Upper lobe of left lung (tissue), 6 donors: ENCODE data around the gene PTGR3. TPM values are rescaled to one million over a fixed set of nuclear protein-coding genes. Genes with fewer than 3 reads are reported as not detected.

Experiments used
- ATAC-seq, 2 donors: fragments of 200-7000 bp; cut with Tn5 transposase; one replicate each; pipeline ENCODE4 v1.9.1; 2022; ENCODE audit warnings: mild to moderate bottlenecking in 2 of 2, moderate library complexity in 2 of 2; ENCODE audit not compliant: low FRiP score in 2 of 2
- DNase-seq, 2 donors: peaks; one replicate each; pipeline ENCODE4 v3.0.0-alpha.2; 2019 to 2020
- H3K27ac ChIP-seq, 4 donors: fragments of 200-600 bp; sonication (generic); one replicate each; pipeline ENCODE4 v1.5.1; 2016 to 2019
- H3K27me3 ChIP-seq, 4 donors: fragments of 200-600 bp; sonication (generic); one replicate each; pipeline ENCODE4 v1.5.1; 2017 to 2019
- H3K36me3 ChIP-seq, 4 donors: fragments of 200-600 bp; sonication (generic); one replicate each; pipeline ENCODE4 v1.5.1; 2016 to 2019
- H3K4me1 ChIP-seq, 4 donors: fragments of 200-600 bp; sonication (generic); one replicate each; pipeline ENCODE4 v1.5.1; 2018 to 2019
- H3K4me3 ChIP-seq, 4 donors: fragments of 200-600 bp; sonication (generic); one replicate each; pipeline ENCODE4 v1.5.1; 2017 to 2019; ENCODE audit warnings: mild to moderate bottlenecking in 2 of 4, moderate library complexity in 1 of 4
- H3K9me3 ChIP-seq, 4 donors: fragments of 200-600 bp; sonication (generic); one replicate each; pipeline ENCODE4 v1.5.1; 2018 to 2019
- EP300 ChIP-seq, 4 donors: sonication (generic); formaldehyde crosslinking; IDR thresholded peaks; one replicate each; pipeline ENCODE4 v1.5.1; 2017; ENCODE audit warnings: antibody characterized with exemption in 4 of 4, control low read depth in 2 of 4
- POLR2A ChIP-seq, 4 donors: fragments of 450-650 bp; IDR thresholded peaks; one replicate each; pipeline ENCODE4 v1.5.1; 2016 to 2017; ENCODE audit warnings: antibody characterized with exemption in 4 of 4, mild to moderate bottlenecking in 2 of 4
- POLR2AphosphoS5 ChIP-seq, 2 donors: sonication (generic); formaldehyde crosslinking; IDR thresholded peaks; one replicate each; pipeline ENCODE4 v1.5.1; 2017; ENCODE audit warnings: antibody characterized with exemption in 2 of 2
- WGBS, 2 donors: methylation state at CpG; one replicate each; pipeline ENCODE4 v1.1.5; 2017 to 2018; 5-methylcytosine and 5-hydroxymethylcytosine counted together
- total RNA-seq, 6 donors: library from RNA; depleted of rRNA in 4 of 6; stranded (reverse); fragments of >200 nt in 4 of 6; gene quantifications; one replicate each; pipeline versions ENCODE4 v1.1.0 to v1.2.1, GENCODE V29; 2016 to 2021
- TF ChIP-seq, protein P1 (sequence below), 6 experiments: fragments of 450-650 bp in 4 of 6; fragments of 200-600 bp in 2 of 6; sonication (generic) in 2 of 6; IDR thresholded peaks; one replicate each; pipeline ENCODE4 v1.5.1; 2016 to 2019; ENCODE audit warnings: antibody characterized with exemption in 6 of 6
- donor health status: DM: no; HTN: no; CAD: no; lungs with moderate emphysema.
- donor health status: DM: no; HTN: yes; CAD: no; lungs with severe emphysema.

Gene PTGR3
- total RNA-seq, 6 donors from 2014 or later: 12.2 to 36.8 (median 26.5) TPM

DNA sequence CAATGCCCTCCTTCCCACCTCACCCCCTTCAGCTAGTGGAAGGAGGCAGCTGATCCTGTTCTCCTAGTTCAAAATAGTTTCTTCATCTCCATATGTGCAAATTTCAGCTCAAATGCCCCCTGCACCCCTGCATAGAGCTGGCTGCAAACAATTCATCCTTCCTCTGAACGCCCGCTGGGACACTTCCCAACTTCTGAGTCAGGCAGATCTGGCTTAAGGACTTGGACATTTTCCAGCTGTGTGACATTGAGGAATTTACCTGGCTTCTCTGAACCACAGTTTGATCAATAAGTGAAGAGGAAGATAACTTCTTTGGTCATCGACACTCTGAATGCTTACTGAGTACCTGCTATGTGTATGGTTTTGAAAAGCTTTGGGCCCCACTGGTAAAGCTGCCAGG lies 23.5 kb downstream of the PTGR3 start:
- Histone ChIP-seq H3K4me3 (no peak overlapping the region), H3K27me3 (no peaks in the 10 kb centered on the region), H3K9me3 (no peaks in the 10 kb centered on the region), H3K27ac (no peak overlapping the region), H3K36me3 (no peaks in the 10 kb centered on the region), H3K4me1 (no peaks in the 10 kb centered on the region)
- DNase-seq: no peak
- no peak for ATAC-seq
- WGBS, 2 donors: 77 to 79% methylated on average over 3 of the region's 3 CpGs
- no peak for TF ChIP-seq EP300 (IDR thresholded peaks at IDR 0.05)
- TF ChIP-seq POLR2AphosphoS5 (IDR thresholded peaks at IDR 0.05): no peak

DNA sequence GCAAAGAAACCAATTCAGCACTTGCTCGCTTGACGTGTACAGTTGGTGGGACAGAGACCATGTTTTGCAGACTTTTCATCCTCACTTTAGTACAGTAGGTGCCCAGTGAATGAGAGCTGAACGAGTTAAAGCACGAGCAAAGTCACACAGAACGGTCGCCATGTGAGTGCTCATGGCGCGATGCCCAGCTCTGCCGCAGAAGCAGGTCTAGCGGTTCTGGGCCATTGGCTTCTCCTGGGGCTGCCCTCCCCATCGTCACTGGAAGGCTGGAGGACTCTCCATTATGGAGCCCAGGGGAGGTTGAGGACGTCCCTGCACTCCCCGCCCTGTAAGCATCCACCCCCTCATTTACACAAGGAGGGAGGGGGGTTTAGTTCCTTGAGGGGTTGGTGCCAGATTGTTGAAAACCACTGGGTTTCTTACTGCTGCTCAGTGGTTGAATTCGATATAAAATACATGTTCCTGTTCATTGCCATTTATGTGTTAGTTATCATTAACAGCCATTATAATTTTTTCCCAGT lies 24.9 kb downstream of the PTGR3 start:
- TF ChIP-seq POLR2A (IDR thresholded peaks at IDR 0.05): no peak
- DNase-seq (peak in 1 of 2 donors; percentile 34), ATAC-seq (no peak)
- WGBS, 2 donors: 87 to 89% methylated on average over 12 to 14 of the region's 14 CpGs
- Histone ChIP-seq H3K4me3 (no peak overlapping the region), H3K27me3 (no peaks in the 10 kb centered on the region), H3K4me1 (no peaks in the 10 kb centered on the region), H3K36me3 (no peaks in the 10 kb centered on the region), H3K27ac (no peak overlapping the region), H3K9me3 (no peaks in the 10 kb centered on the region)

DNA sequence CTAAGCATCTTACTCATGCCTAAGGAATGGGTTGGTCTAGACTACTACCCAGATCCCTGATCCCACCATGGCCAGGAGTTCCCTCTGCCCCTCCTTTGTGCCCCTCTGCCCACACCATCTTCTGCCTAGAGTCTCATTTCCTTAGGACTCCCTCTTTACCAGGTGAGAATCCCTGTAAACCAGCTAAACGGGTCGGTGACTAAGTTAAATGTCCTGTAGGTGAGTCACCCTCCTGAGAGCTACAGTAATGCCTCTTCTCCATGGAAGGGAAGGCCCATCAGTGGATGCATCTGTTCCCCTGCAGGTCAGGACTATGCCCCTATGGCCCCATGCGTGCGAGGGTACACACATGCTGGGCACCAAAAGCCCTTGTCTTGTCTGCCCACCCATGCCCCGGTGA lies 25.4 kb downstream of the PTGR3 start:
- no peaks in the 10 kb centered on the region for H3K36me3 ChIP-seq
- H3K9me3 ChIP-seq: no peaks in the 10 kb centered on the region
- ATAC-seq (peak in 1 of 2 donors; percentile 24), DNase-seq (no peak)
- TF ChIP-seq EP300 (IDR thresholded peaks at IDR 0.05) (no peak), POLR2AphosphoS5 (IDR thresholded peaks at IDR 0.05) (no peak), POLR2A (IDR thresholded peaks at IDR 0.05) (no peak)
- TF ChIP-seq, protein P1, sequence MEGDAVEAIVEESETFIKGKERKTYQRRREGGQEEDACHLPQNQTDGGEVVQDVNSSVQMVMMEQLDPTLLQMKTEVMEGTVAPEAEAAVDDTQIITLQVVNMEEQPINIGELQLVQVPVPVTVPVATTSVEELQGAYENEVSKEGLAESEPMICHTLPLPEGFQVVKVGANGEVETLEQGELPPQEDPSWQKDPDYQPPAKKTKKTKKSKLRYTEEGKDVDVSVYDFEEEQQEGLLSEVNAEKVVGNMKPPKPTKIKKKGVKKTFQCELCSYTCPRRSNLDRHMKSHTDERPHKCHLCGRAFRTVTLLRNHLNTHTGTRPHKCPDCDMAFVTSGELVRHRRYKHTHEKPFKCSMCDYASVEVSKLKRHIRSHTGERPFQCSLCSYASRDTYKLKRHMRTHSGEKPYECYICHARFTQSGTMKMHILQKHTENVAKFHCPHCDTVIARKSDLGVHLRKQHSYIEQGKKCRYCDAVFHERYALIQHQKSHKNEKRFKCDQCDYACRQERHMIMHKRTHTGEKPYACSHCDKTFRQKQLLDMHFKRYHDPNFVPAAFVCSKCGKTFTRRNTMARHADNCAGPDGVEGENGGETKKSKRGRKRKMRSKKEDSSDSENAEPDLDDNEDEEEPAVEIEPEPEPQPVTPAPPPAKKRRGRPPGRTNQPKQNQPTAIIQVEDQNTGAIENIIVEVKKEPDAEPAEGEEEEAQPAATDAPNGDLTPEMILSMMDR (IDR thresholded peaks at IDR 0.05): no peak
- H3K4me3 ChIP-seq: no peak overlapping the region
- WGBS, 2 donors: 84 to 90% methylated on average over 5 of the region's 5 CpGs
- H3K4me1 ChIP-seq: no peaks in the 10 kb centered on the region
- no peaks in the 10 kb centered on the region for H3K27me3 ChIP-seq
- no peak overlapping the region for H3K27ac ChIP-seq

DNA sequence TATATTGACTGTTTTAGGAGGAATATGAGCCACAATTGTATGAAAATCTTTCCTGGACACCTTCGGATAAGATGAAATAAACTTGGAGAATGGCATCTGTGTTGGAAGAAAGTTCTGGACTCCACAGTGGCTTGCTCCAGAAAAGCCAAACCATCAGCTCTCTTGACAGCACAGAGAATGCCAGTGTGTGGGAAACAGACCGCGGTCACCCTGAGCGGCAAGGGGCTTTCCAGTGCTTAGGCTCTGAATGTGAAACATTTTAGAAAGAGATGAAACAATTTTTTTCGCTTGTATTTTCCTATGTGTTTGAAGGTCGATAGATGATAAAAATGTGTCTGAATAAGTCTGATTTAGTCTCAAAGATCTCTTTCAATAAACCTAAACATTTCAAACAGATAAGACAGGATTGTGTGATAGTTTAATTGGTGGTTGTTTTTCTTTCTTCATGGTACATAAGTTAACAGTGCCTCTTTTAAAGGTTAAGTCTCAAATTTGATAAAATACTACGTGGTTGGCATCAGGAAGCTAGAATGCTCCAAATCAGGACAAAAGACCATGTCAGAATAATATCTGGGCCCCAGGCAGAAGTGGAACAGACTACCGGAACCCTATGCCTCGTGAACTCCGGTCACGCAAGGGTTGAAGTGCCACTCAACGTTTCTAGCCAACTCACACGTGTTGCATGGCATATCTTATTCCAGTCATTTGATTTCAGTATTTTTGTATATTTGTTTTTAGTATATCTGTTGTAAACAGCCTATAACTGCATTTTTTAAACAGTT lies 28.9 kb downstream of the PTGR3 start:
- no peaks in the 10 kb centered on the region for H3K9me3 ChIP-seq

DNA sequence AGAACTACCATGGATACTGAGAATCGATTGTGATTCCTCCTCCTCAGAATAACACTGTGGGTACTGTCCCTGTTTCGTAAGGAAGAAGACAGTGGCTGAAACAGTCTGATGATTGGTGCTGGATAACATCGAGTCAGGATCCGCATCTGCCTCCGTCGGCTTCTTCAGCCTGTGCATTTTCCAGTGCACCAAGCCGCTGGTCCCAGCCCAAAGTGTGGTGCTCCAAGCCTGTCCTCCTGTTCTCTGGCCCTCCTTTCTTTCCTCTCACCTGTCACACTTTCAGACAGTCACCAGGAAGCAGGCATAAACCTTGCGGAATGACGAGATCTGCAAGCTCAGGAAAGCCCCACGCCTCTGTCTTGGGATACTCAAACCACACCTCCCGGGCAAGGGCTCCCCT lies 30.6 kb downstream of the PTGR3 start:
- DNase-seq (no peak), ATAC-seq (no peak)
- H3K27me3 ChIP-seq: no peaks in the 10 kb centered on the region
- 93 to 94% methylated on average over 11 of the region's 11 CpGs for WGBS, 2 donors
- no peaks in the 10 kb centered on the region for H3K4me1 ChIP-seq
- no peaks in the 10 kb centered on the region for H3K36me3 ChIP-seq
- H3K4me3 ChIP-seq: no peak overlapping the region
- no peak overlapping the region for H3K27ac ChIP-seq
- no peaks in the 10 kb centered on the region for H3K9me3 ChIP-seq
- no peak for TF ChIP-seq POLR2A (IDR thresholded peaks at IDR 0.05)
- no peak for TF ChIP-seq POLR2AphosphoS5 (IDR thresholded peaks at IDR 0.05)
- TF ChIP-seq, protein P1 (IDR thresholded peaks at IDR 0.05): no peak
- TF ChIP-seq EP300 (IDR thresholded peaks at IDR 0.05): no peak

More for the DNA sequence above, 28.9 kb downstream of the PTGR3 start:
- Histone ChIP-seq H3K27me3 (no peaks in the 10 kb centered on the region), H3K36me3 (no peaks in the 10 kb centered on the region), H3K27ac (no peak overlapping the region), H3K4me1 (no peaks in the 10 kb centered on the region), H3K4me3 (no peak overlapping the region)
- TF ChIP-seq POLR2A (IDR thresholded peaks at IDR 0.05) (no peak), EP300 (IDR thresholded peaks at IDR 0.05) (no peak)
- WGBS, 2 donors: 69 to 84% methylated on average over 13 of the region's 13 CpGs
- DNase-seq (no peak), ATAC-seq (no peak)

DNA sequence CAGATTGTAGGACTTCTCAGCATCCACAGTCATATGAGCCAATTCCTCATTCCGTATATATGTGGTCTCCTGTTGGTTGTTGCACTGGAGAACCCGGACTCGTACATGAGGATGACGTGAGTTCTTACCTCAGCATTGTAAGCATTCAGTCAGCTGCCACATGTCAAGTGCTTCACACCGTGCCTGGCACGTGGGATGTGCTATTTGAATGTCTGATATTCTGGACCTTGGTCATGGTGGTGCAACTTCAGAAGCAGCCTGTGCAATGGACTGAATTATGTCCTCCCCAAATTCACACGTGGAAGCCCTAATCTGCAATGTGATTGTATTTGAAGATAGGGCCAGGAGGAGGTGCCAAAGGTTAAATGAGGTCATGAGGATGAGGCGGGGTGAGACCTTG lies 32.1 kb downstream of the PTGR3 start:
- Histone ChIP-seq H3K36me3 (no peaks in the 10 kb centered on the region), H3K4me1 (no peaks in the 10 kb centered on the region), H3K27ac (no peak overlapping the region), H3K27me3 (no peaks in the 10 kb centered on the region), H3K9me3 (no peaks in the 10 kb centered on the region), H3K4me3 (no peak overlapping the region)
- 86 to 89% methylated on average over 8 of the region's 8 CpGs for WGBS, 2 donors
- TF ChIP-seq POLR2A (IDR thresholded peaks at IDR 0.05) (no peak), POLR2AphosphoS5 (IDR thresholded peaks at IDR 0.05) (no peak)
- ATAC-seq: no peak
- no peak for DNase-seq

DNA sequence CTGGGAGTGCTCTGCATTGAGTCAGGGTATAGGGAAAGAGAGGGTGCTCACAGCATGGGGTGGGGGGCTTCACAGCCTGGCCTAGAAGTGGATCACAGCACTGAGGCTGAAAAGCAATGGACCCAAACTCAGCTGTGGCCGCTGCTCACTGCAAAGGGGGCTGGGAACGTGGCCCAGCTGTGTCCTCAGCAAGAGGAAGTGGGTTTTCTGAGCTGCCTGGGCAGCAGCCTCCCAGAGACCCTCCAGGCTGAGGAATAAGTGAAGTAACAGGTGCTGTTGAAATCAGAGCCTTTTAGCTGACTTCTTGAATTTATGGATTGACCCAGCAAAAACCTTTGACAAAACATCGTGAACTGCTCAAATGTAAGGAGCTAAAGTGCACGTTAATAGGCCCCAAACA lies 35.2 kb downstream of the PTGR3 start:
- no peak for TF ChIP-seq POLR2AphosphoS5 (IDR thresholded peaks at IDR 0.05)
- no peak for TF ChIP-seq EP300 (IDR thresholded peaks at IDR 0.05)
- TF ChIP-seq, protein P1 (IDR thresholded peaks at IDR 0.05): no peak
- no peak for TF ChIP-seq POLR2A (IDR thresholded peaks at IDR 0.05)
- Histone ChIP-seq H3K27ac (no peak overlapping the region), H3K27me3 (no peaks in the 10 kb centered on the region), H3K4me3 (no peak overlapping the region), H3K9me3 (no peaks in the 10 kb centered on the region), H3K36me3 (no peaks in the 10 kb centered on the region), H3K4me1 (no peaks in the 10 kb centered on the region)
- no peak for ATAC-seq
- 69 to 84% methylated on average over 4 of the region's 4 CpGs for WGBS, 2 donors
- no peak for DNase-seq
